GM23338 (cell line): ENCODE results near the gene ADGRL3. TPM values are rescaled to one million over a fixed set of nuclear protein-coding genes. Genes with fewer than 3 reads are reported as not detected.
A peak's percentile ranks its signal among the peaks of the same experiment; 100 is the strongest.

ENCODE experiments used
- ATAC-seq: fragments of 200-7000 bp; cut with Tn5 transposase; 3 replicates; pipeline ENCODE4 v1.9.1; 2020
- DNase-seq: peaks from one replicate; pipeline ENCODE4 v3.0.0-alpha.2; 2015; ENCODE audit warnings: low spot score
- H2AFZ ChIP-seq: fragments of 200-600 bp; sonication (generic); 2 replicates; pipeline ENCODE4 v1.8.0; 2016; ENCODE audit warnings: antibody characterized with exemption, mild to moderate bottlenecking, moderate library complexity
- H3F3A ChIP-seq: fragments of 200-600 bp; sonication (generic); replicated peaks from 2 replicates; pipeline ENCODE4 v1.8.0; 2017; ENCODE audit warnings: antibody characterized with exemption, mixed run types, low read depth
- H3K27ac ChIP-seq: fragments of 200-600 bp; sonication (generic); 2 replicates; pipeline ENCODE4 v1.6.1; 2016; ENCODE audit warnings: low read depth
- H3K27me3 ChIP-seq: fragments of 200-600 bp; sonication (generic); 2 replicates; pipeline ENCODE4 v1.8.0; 2016; ENCODE audit warnings: mild to moderate bottlenecking, mixed run types, moderate library complexity; ENCODE audit not compliant: insufficient read depth
- H3K36me3 ChIP-seq: fragments of 200-600 bp; sonication (generic); 2 replicates; pipeline ENCODE4 v1.8.0; 2016; ENCODE audit warnings: mild to moderate bottlenecking; ENCODE audit not compliant: insufficient read depth
- H3K4me1 ChIP-seq: fragments of 200-600 bp; sonication (generic); 2 replicates; pipeline ENCODE4 v1.8.0; 2016; ENCODE audit warnings: mild to moderate bottlenecking, moderate library complexity; ENCODE audit not compliant: insufficient read depth
- H3K4me2 ChIP-seq: fragments of 200-600 bp; sonication (generic); 2 replicates; pipeline ENCODE4 v1.7.1; 2017; ENCODE audit warnings: mixed run types
- H3K4me3 ChIP-seq: fragments of 200-600 bp; sonication (generic); 2 replicates; pipeline ENCODE4 v1.6.1; 2016; ENCODE audit warnings: mixed run types
- H3K79me2 ChIP-seq: fragments of 200-600 bp; sonication (generic); replicated peaks from 2 replicates; pipeline ENCODE4 v1.8.0; 2017; ENCODE audit warnings: mild to moderate bottlenecking; ENCODE audit not compliant: insufficient read depth
- H3K9me2 ChIP-seq: fragments of 200-600 bp; sonication (generic); 2 replicates; pipeline ENCODE4 v1.8.0; 2017; ENCODE audit not compliant: insufficient read depth
- H4K20me1 ChIP-seq: fragments of 200-600 bp; sonication (generic); replicated peaks from 2 replicates; pipeline ENCODE4 v1.8.0; 2017; ENCODE audit warnings: mild to moderate bottlenecking; ENCODE audit not compliant: insufficient read depth
- H3K27ac Mint-ChIP-seq: 2 replicates; pipeline ENCODE4 v1.8.0; 2020; ENCODE audit warnings: inconsistent platforms, mild to moderate bottlenecking, moderate library complexity, mixed read lengths
- H3K27me3 Mint-ChIP-seq: 3 replicates; pipeline ENCODE4 v1.8.0; 2022; ENCODE audit warnings: low read depth, mild to moderate bottlenecking, moderate library complexity, mixed read lengths, inconsistent platforms; ENCODE audit not compliant: insufficient read depth, poor library complexity
- H3K36me3 Mint-ChIP-seq: 3 replicates; pipeline ENCODE4 v1.8.0; 2021; ENCODE audit warnings: low read depth, mild to moderate bottlenecking, inconsistent platforms, moderate library complexity, mixed read lengths
- H3K4me1 Mint-ChIP-seq: 3 replicates; pipeline ENCODE4 v1.8.0; 2020; ENCODE audit warnings: mild to moderate bottlenecking, inconsistent platforms, mixed read lengths
- H3K4me3 Mint-ChIP-seq: 3 replicates; pipeline ENCODE4 v1.8.0; 2021; ENCODE audit warnings: moderate library complexity, mild to moderate bottlenecking, inconsistent platforms, mixed read lengths
- H3K9me3 Mint-ChIP-seq: 3 replicates; pipeline ENCODE4 v1.8.0; 2020; ENCODE audit warnings: moderate library complexity, mild to moderate bottlenecking, inconsistent platforms, mixed read lengths
- CTCF ChIP-seq, 2 experiments: fragments of 200-600 bp in 1 of 2; sonication (generic) in 1 of 2; conservative IDR thresholded peaks; 2 replicates each; pipeline versions ENCODE4 v1.5.1 to v1.6.1; 2016 to 2017; ENCODE audit warnings: antibody characterized with exemption in 2 of 2, low read depth in 2 of 2, mild to moderate bottlenecking in 2 of 2, moderate library complexity in 1 of 2
- ETS1 ChIP-seq: IDR thresholded peaks from 2 replicates; pipeline ENCODE4 v1.6.1; 2016; ENCODE audit warnings: antibody characterized with exemption
- EZH2phosphoT487 ChIP-seq: fragments of 200-600 bp; sonication (generic); IDR thresholded peaks from one replicate; pipeline ENCODE4 v1.8.1; 2018; ENCODE audit warnings: antibody characterized with exemption; ENCODE audit not compliant: unreplicated experiment
- NANOG ChIP-seq: IDR thresholded peaks from 2 replicates; pipeline ENCODE4 v1.6.1; 2016; ENCODE audit warnings: antibody characterized with exemption, borderline replicate concordance
- POLR2AphosphoS5 ChIP-seq: IDR thresholded peaks from 2 replicates; pipeline ENCODE4 v1.6.1; 2016; ENCODE audit warnings: antibody characterized with exemption, low read depth
- STAT1 ChIP-seq: IDR thresholded peaks from one replicate; pipeline ENCODE4 v1.6.1; 2016; ENCODE audit warnings: antibody characterized with exemption; ENCODE audit not compliant: unreplicated experiment
- ZNF114 ChIP-seq: fragments of 250-450 bp; sonication (Bioruptor Pico); IDR thresholded peaks from 2 replicates; pipeline ENCODE4 v1.5.0; 2020; ENCODE audit warnings: mild to moderate bottlenecking, moderate library complexity
- polyA plus RNA-seq: library from polyadenylated mRNA; unstranded; fragments of >200 nt; fragmentation: Nextera tagmentation; extraction: Ambion mirVana; gene quantifications from 2 replicates; pipeline ENCODE4 v1.2.1, GENCODE V29; 2016
- total RNA-seq: library from RNA; depleted of rRNA; stranded (reverse); fragments of >200 nt; shearing (Covaris generic); gene quantifications from 2 replicates; pipeline ENCODE4 v1.2.3, GENCODE V29; 2014

ADGRL3 gene
- total and polyA plus RNA-seq, 2 experiments from 2014 or later: 9.7 to 16.5 TPM

- Histone ChIP-seq H3K79me2 (peaks cover 28% of the 10 kb centered on the region), H3K27me3 (no peaks in the 10 kb centered on the region), H3K4me3 (no peak overlapping the region), H3K36me3 (peaks cover 55% of the 10 kb centered on the region), H3F3A (peaks cover 10% of the 10 kb centered on the region; the same call in 1 of the 2 replicates), H3K27ac (0 out of 2 replicates have a peak overlapping the region, but pooled peaks have one; percentile 28), H2AFZ (no peak overlapping the region), H4K20me1 (0 out of 2 replicates have a peak, but pooled peaks cover 10% of the 10 kb centered on the region), H3K4me2 (peak overlapping the region; percentile 17; the same call in 1 of the 2 replicates), H3K4me1 (peaks cover 21% of the 10 kb centered on the region), H3K9me2 (no peaks in the 10 kb centered on the region)
- peaks cover 19% of the 10 kb centered on the region for H3K4me1 Mint-ChIP-seq
- H3K36me3 Mint-ChIP-seq: peaks cover 89% of the 10 kb centered on the region
- ATAC-seq (no peak), DNase-seq (no peak)
- no peak overlapping the region for H3K27ac Mint-ChIP-seq
- peaks cover 40% of the 10 kb centered on the region for H3K9me3 Mint-ChIP-seq
- TF ChIP-seq CTCF (conservative IDR thresholded peaks at IDR 0.05; ENCODE audit: low read depth in 2 of 2): no peak
- no peak for TF ChIP-seq POLR2AphosphoS5
- H3K27me3 Mint-ChIP-seq: peaks cover 21% of the 10 kb centered on the region
- no peak overlapping the region for H3K4me3 Mint-ChIP-seq
Measured at GRCh38 chr4:61740886-61741285, 540.8 kb downstream of the ADGRL3 start.

- ATAC-seq (peak; percentile 79), DNase-seq (peak; percentile 49)
- Histone ChIP-seq H3K4me3 (no peak overlapping the region), H3K36me3 (peaks cover 58% of the 10 kb centered on the region), H3K9me2 (no peaks in the 10 kb centered on the region), H3K27me3 (no peaks in the 10 kb centered on the region), H3K4me1 (peaks cover 21% of the 10 kb centered on the region), H3K79me2 (peaks cover 34% of the 10 kb centered on the region), H3K4me2 (0 out of 2 replicates have a peak overlapping the region, but pooled peaks have one; percentile 17), H2AFZ (no peak overlapping the region), H4K20me1 (0 out of 2 replicates have a peak, but pooled peaks cover 10% of the 10 kb centered on the region), H3K27ac (no peak overlapping the region), H3F3A (peaks cover 10% of the 10 kb centered on the region; the same call in 1 of the 2 replicates)
- TF ChIP-seq CTCF (conservative IDR thresholded peaks at IDR 0.05; ENCODE audit: low read depth in 2 of 2) (peak; percentile 63 to 66), NANOG (no peak)
- Mint-ChIP-seq H3K4me3 (no peak overlapping the region), H3K4me1 (peaks cover 19% of the 10 kb centered on the region), H3K27ac (no peak overlapping the region), H3K9me3 (peaks cover 46% of the 10 kb centered on the region), H3K36me3 (peaks cover 90% of the 10 kb centered on the region), H3K27me3 (peaks cover 23% of the 10 kb centered on the region)
Measured at GRCh38 chr4:61741327-61742096, 541.4 kb downstream of the ADGRL3 start.

GRCh38 chr4:61750810-61751209 is 550.7 kb downstream of the ADGRL3 start:
- Histone ChIP-seq H3K4me1 (no peaks in the 10 kb centered on the region), H3K4me2 (no peak overlapping the region), H3K27me3 (no peaks in the 10 kb centered on the region), H3K79me2 (peaks cover 80% of the 10 kb centered on the region), H2AFZ (no peak overlapping the region), H3K4me3 (no peak overlapping the region), H3K36me3 (peaks cover 68% of the 10 kb centered on the region), H3F3A (peaks cover 6% of the 10 kb centered on the region; the same call in 1 of the 2 replicates), H4K20me1 (no peaks in the 10 kb centered on the region), H3K27ac (no peak overlapping the region), H3K9me2 (no peaks in the 10 kb centered on the region)
- no peak overlapping the region; the same call in 2 of the 3 replicates for H3K4me3 Mint-ChIP-seq
- ATAC-seq: peak; percentile 43
- DNase-seq: no peak
- H3K9me3 Mint-ChIP-seq: peaks cover 93% of the 10 kb centered on the region
- H3K4me1 Mint-ChIP-seq: no peaks in the 10 kb centered on the region; the same call in 2 of the 3 replicates
- peaks cover 45% of the 10 kb centered on the region for H3K27me3 Mint-ChIP-seq
- peaks cover 95% of the 10 kb centered on the region for H3K36me3 Mint-ChIP-seq
- no peak overlapping the region for H3K27ac Mint-ChIP-seq
- TF ChIP-seq POLR2AphosphoS5 (no peak), STAT1 (no peak), ETS1 (no peak), EZH2phosphoT487 (no peak), ZNF114 (no peak)
